Measurements from ENCODE around the gene TGFBR3.

Gene TGFBR3

GRCh38 chr1:91897016-91897415 is 11.1 kb upstream of the TGFBR3 start:
- no peak for TF ChIP-seq CTCF (conservative IDR thresholded peaks at IDR 0.05; ENCODE audit: low read depth)
- H3K27ac ChIP-seq = no peak overlapping the region
- DNase-seq (ENCODE audit: low spot score) = no peak
- ChIA-PET CTCF (interaction anchor here (0.5 kb wide), 1 partner anchor 35 kb away, joined by 4 read pairs; no protein-coding TSS in a partner anchor), POLR2A (ENCODE audit: low non-redundant PET) (no interaction called here)

- no peak for DNase-seq (ENCODE audit: low spot score)
- no peak overlapping the region for H3K27ac ChIP-seq
- TF ChIP-seq CTCF (conservative IDR thresholded peaks at IDR 0.05; ENCODE audit: low read depth) = no peak
- ChIA-PET CTCF (no interaction called here), POLR2A (ENCODE audit: low non-redundant PET) (no interaction called here)
Observed at GRCh38 chr1:91895832-91896556, 10.0 kb upstream of the TGFBR3 start.

GRCh38 chr1:91894036-91894761 is 8.2 kb upstream of the TGFBR3 start:
- TF ChIP-seq CTCF (conservative IDR thresholded peaks at IDR 0.05; ENCODE audit: low read depth) = no peak
- POLR2A ChIA-PET (ENCODE audit: low non-redundant PET) = interaction anchor here (0.5 kb wide), 1 partner anchor 74 kb away, joined by 7 read pairs; no protein-coding TSS in a partner anchor
- no peak for DNase-seq (ENCODE audit: low spot score)
- CTCF ChIA-PET = no interaction called here
- no peak overlapping the region for H3K27ac ChIP-seq

GRCh38 chr1:91891969-91892368 is 6.0 kb upstream of the TGFBR3 start:
- POLR2A ChIA-PET (ENCODE audit: low non-redundant PET) = no interaction called here
- no peak for DNase-seq (ENCODE audit: low spot score)
- CTCF ChIA-PET = interaction anchor here (0.6 to 0.7 kb wide), 3 partner anchors 8 to 665 kb away, joined by 3 to 6 read pairs (median 3); no protein-coding TSS in a partner anchor
- no peak for TF ChIP-seq CTCF (conservative IDR thresholded peaks at IDR 0.05; ENCODE audit: low read depth)
- H3K27ac ChIP-seq = peak overlapping the region; percentile 62

GRCh38 chr1:91891454-91891853 is 5.5 kb upstream of the TGFBR3 start:
- CTCF ChIA-PET = interaction anchor here (0.6 to 0.7 kb wide), 4 partner anchors 8 to 666 kb away, joined by 3 to 6 read pairs (median 3); no protein-coding TSS in a partner anchor
- POLR2A ChIA-PET (ENCODE audit: low non-redundant PET) = no interaction called here
- H3K27ac ChIP-seq = peak overlapping the region; percentile 83
- DNase-seq (ENCODE audit: low spot score) = no peak
- TF ChIP-seq CTCF (conservative IDR thresholded peaks at IDR 0.05; ENCODE audit: low read depth) = no peak

- peak overlapping the region; percentile 83 for H3K27ac ChIP-seq
- DNase-seq (ENCODE audit: low spot score) = peak; percentile 71
- TF ChIP-seq CTCF (conservative IDR thresholded peaks at IDR 0.05; ENCODE audit: low read depth) = no peak
- ChIA-PET POLR2A (ENCODE audit: low non-redundant PET) (no interaction called here), CTCF (interaction anchor here (0.7 kb wide), 2 partner anchors 10 to 98 kb away, joined by 3 to 4 read pairs; no protein-coding TSS in a partner anchor)
Observed at GRCh38 chr1:91889717-91890459, 3.9 kb upstream of the TGFBR3 start.

All from RWPE1 (cell line).